Superior temporal gyrus (tissue), 1 donor: ENCODE measurements around the gene ZNRF2.
A peak's percentile ranks its signal among the peaks of the same experiment; 100 is the strongest.

Experiments
- DNase-seq: peaks from one replicate; pipeline ENCODE4 v3.0.0-alpha.2; 2016; ENCODE audit errors: extremely low spot score

ZNRF2 gene

GRCh38 chr7:30405179-30405578 is 120.8 kb downstream of the ZNRF2 start:
- no peak for DNase-seq

DNA sequence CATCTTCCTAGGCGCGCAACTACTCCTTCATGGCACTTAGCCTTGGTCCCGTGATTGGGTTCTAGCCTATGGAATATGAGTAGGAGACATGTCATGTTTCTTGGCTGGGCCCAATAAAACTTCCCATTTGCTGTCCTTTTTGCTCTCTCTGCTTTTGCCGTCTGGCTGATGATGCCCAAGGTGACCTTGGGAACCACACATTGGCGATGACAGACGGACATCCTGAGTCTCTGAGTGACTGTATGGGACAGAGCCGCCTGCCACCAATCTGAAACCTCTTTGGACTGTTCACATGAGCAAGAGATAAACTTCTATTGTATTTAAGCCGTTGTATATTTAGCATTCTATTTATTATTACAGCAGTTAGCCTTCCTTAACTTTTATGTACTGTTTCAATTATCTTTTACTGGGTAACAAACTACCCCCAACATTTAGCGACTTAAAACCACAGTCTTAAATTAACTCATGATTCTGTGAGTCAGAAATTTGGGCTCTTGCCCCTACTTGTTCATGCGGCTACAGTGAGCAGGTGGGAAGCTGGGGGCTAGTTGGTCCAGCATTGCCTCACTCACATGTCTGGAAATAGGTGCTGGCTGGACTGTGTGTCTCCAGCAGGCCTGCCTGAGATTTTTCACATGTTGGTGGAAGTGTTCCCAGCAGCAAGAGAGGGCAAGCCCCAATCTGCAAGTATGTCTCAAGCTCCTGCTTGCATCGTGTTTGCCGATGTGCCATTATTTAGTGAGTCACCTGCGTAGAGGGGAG is 122.4 kb downstream of the ZNRF2 start:
- DNase-seq: no peak

DNA sequence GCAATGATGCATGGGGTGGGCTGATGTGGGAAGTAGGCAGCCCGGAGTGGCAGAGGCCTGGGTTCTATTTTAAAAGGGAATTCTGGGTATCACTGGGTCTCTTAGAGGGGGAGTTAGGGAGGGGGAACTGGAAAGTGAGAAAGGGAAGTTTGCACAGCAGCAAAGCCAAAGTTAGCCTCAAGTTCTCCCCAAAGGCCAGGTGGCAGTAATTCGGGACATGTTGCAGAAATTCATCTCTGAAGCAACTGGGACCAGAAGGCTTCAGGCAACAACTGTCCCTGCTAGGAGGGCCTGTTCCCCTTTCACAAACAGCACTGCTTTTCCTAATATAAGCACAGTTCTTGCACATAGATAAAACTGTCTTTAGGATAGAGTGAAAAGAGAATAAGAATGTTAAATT is 126.8 kb downstream of the ZNRF2 start:
- no peak for DNase-seq

GRCh38 chr7:30411897-30412296 is 127.5 kb downstream of the ZNRF2 start:
- DNase-seq: no peak

DNA sequence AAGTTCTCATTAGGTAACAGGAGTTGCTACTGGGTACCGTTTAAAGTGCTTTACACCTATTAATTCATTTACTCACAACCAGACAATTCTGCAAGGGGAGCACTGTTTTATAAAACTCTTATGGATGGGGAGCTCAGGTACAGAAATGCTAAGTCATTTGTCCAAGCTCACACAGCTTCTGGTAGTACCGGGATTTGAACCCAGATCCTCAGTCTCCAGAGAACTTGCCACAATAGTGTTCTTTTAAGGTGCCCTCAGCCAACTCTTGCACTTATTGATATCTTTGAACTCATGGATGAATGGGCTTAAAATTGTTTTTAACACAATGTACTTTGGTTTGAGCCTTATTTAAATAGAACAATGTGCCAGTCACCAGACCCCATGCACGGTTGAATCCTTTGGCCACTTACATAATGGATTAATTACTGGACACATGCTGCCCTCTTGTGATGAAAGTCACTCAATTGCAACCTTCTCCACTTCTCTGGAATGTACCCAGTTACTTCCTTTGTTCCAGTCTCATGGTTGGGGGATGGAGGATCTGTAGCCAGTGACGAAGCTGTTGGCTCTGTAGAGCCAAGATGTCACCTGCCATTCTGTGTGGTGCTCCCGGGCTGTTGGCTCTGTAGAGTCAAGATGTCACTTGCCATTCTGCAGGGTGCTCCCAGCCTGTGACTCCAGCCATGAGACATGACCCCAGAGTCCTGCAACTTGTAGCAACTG is 128.5 kb downstream of the ZNRF2 start:
- peak; percentile 90 for DNase-seq

- DNase-seq: no peak
These were observed 129.5 kb downstream of the ZNRF2 start for GRCh38 chr7:30413864-30414263.
